ENCODE data around the gene PER1.
A peak's percentile ranks its signal among the peaks of the same experiment; 100 is the strongest.

GRCh38 chr17:8151120-8151640 lies 1.0 kb downstream of the PER1 start:
- TF ChIP-seq RFX5 (IDR thresholded peaks at IDR 0.05; ENCODE audit: low read depth, low read length) (peak; percentile 80), MAZ (IDR thresholded peaks at IDR 0.05; ENCODE audit: borderline replicate concordance, low read depth, low read length) (peak; percentile 98), RAD21 (IDR thresholded peaks at IDR 0.05; ENCODE audit: low read length) (no peak), CHD1 (IDR thresholded peaks at IDR 0.05; ENCODE audit: low read depth, low read length) (no peak), CTCF (conservative IDR thresholded peaks at IDR 0.05; ENCODE audit: low read depth, low read length) (no peak), SMC3 (IDR thresholded peaks at IDR 0.05; ENCODE audit: low read depth, low read length) (peak; percentile 7; the same call in 1 of the 2 replicates), MXI1 (IDR thresholded peaks at IDR 0.05; ENCODE audit: borderline replicate concordance, low read depth, low read length) (peak; percentile 95), RCOR1 (IDR thresholded peaks at IDR 0.05; ENCODE audit: insufficient replicate concordance, low read length) (no peak), FOS (IDR thresholded peaks at IDR 0.05; ENCODE audit: low read depth, low read length) (no peak)

Measured in IMR-90 (cell line).